PFSK-1 (cell line): ENCODE data around the gene ELAVL2.

Experiments
- FOXP2 ChIP-seq: optimal IDR thresholded peaks from 2 replicates; pipeline ENCODE3; 2011; ENCODE audit warnings: borderline replicate concordance, control low read depth, inconsistent platforms; ENCODE audit not compliant: insufficient read depth; ENCODE audit errors: extremely low read length, extremely low read depth
- POLR2AphosphoS5 ChIP-seq: IDR thresholded peaks from 2 replicates; pipeline ENCODE4 v1.6.1; 2012; ENCODE audit warnings: low read depth, mild to moderate bottlenecking, control low read depth, low read length, moderate library complexity
- REST ChIP-seq, 2 experiments: IDR thresholded peaks; 2 replicates each; pipeline versions ENCODE4 v1.6.1 to v1.8.0; 2011 to 2012; ENCODE audit warnings: low read depth in 2 of 2, low read length in 2 of 2, control low read depth in 1 of 2, inconsistent platforms in 1 of 2, mild to moderate bottlenecking in 1 of 2, moderate library complexity in 1 of 2; ENCODE audit not compliant: insufficient read depth in 1 of 2
- SIN3A ChIP-seq: IDR thresholded peaks from 2 replicates; pipeline ENCODE4 v1.6.1; 2012; ENCODE audit warnings: mild to moderate bottlenecking, low read length, moderate library complexity, borderline replicate concordance; ENCODE audit not compliant: insufficient read depth
- TAF1 ChIP-seq: IDR thresholded peaks from 2 replicates; pipeline ENCODE4 v1.6.1; 2012; ENCODE audit warnings: low read length, control low read depth, borderline replicate concordance; ENCODE audit not compliant: insufficient read depth

The ELAVL2 gene

DNA sequence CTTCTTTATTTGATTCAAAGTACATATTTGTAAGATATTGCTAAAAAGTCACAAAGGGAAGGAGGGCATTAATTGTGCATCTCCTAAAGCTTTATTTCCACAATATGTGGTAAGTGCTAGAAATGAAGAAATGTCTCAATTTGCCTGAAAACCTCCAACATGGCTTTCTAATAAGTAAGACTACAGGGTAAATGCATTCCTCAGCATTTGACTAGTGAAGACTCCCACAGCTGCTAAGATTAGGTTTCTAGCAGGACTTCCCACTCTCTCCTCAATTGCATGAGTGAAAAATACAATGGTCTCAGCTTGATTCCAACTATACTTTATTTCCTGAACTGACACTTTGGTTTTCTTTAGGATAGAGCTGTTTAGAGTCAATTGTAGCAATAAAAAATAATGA is 162.1 kb downstream of the ELAVL2 start:
- TF ChIP-seq TAF1 (no peak), FOXP2 (no peak), POLR2AphosphoS5 (no peak)

DNA sequence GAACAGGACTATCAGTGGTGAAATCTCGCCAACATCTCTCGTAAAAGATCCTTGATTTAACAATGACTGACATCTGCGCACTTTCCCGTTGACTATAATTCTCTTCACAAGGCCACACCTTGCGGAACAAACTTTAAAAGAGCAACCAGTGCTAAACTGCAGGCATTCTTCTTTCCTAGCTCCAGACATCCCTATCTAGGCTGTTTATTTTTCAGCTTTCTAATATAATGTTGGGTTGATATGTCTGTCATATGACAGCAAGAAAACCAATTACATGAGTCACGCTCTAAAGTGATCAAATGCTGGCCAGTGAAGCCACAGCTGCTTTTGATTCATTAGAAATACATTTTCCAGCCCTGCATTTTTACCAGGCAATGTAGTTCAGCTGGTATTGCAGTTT is 162.5 kb downstream of the ELAVL2 start:
- no peak for TF ChIP-seq REST (IDR thresholded peaks at IDR 0.05; ENCODE audit: insufficient read depth in 1 of 2, low read depth in 2 of 2, low read length in 2 of 2)
- no peak for TF ChIP-seq FOXP2
- no peak for TF ChIP-seq POLR2AphosphoS5
- TF ChIP-seq TAF1, result no peak
- no peak for TF ChIP-seq SIN3A

DNA sequence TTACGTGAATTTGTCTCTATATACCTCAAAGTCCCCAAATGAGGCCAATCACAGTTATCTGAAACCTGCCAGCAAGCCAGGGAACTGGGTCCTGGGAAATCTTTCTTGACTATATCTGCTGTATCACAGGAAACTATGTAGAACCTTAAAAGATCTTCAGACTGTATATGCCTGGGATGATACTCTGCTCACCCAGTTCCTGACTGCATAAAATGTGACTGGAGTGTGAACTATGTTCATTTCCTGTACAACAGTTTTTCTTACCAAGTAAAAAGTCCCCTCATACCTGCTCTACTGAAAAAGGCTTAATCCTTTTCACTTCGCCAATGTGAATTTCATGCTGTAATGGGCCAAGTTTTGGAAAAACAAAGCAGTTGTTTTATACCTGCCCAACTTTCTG is 162.9 kb downstream of the ELAVL2 start:
- TF ChIP-seq POLR2AphosphoS5, result no peak
- TF ChIP-seq FOXP2, result no peak
- no peak for TF ChIP-seq REST (IDR thresholded peaks at IDR 0.05; ENCODE audit: insufficient read depth in 1 of 2, low read depth in 2 of 2, low read length in 2 of 2)
- TF ChIP-seq TAF1, result no peak
- TF ChIP-seq SIN3A, result no peak

GRCh38 chr9:23662320-23662719 is 163.7 kb downstream of the ELAVL2 start:
- TF ChIP-seq FOXP2 (no peak), TAF1 (no peak), POLR2AphosphoS5 (no peak), REST (IDR thresholded peaks at IDR 0.05; ENCODE audit: insufficient read depth in 1 of 2, low read depth in 2 of 2, low read length in 2 of 2) (no peak), SIN3A (no peak)

GRCh38 chr9:23659346-23660006 is 166.6 kb downstream of the ELAVL2 start:
- TF ChIP-seq SIN3A (no peak), REST (IDR thresholded peaks at IDR 0.05; ENCODE audit: insufficient read depth in 1 of 2, low read depth in 2 of 2, low read length in 2 of 2) (no peak), POLR2AphosphoS5 (no peak), FOXP2 (no peak), TAF1 (no peak)
